Measurements from ENCODE around the gene HGS. TPM values are rescaled to one million over a fixed set of nuclear protein-coding genes. Genes with fewer than 3 reads are reported as not detected.

Gene HGS
- polyA plus RNA-seq, 3 donors, result 19.3 to 200 (median 28.0) TPM

- TF ChIP-seq CTCF (IDR thresholded peaks at IDR 0.05), result no peak
- Histone ChIP-seq H3K4me1 (ENCODE audit: control insufficient read depth in 1 of 2, insufficient read depth in 2 of 2, low read length in 2 of 2) (peaks cover 26 to 42% of the 10 kb centered on the region in 2 donors), H3K27ac (ENCODE audit: low read depth in 1 of 2, low read length in 2 of 2) (no peak overlapping the region), H3K27me3 (ENCODE audit: control insufficient read depth in 2 of 2, insufficient read depth in 2 of 2, low read length in 2 of 2) (peaks cover 0 to 8% of the 10 kb centered on the region in 2 donors), H3K79me2 (ENCODE audit: insufficient read depth, low read length) (peaks cover 4% of the 10 kb centered on the region), H3K36me3 (replicated peaks in 1 of 2; ENCODE audit: control insufficient read depth in 1 of 2, insufficient read depth in 2 of 2, low read length in 2 of 2) (no peaks in the 10 kb centered on the region), H3K9me3 (replicated peaks in 1 of 2; ENCODE audit: control insufficient read depth in 1 of 2, insufficient read depth in 1 of 2, low read length in 2 of 2) (no peaks in the 10 kb centered on the region), H3K9ac (ENCODE audit: insufficient read depth, low read length, poor library complexity, severe bottlenecking) (no peak overlapping the region), H3K4me2 (replicated peaks; ENCODE audit: extremely low read depth, low read length, poor library complexity, severe bottlenecking) (no peak overlapping the region), H3K4me3 (replicated peaks in 1 of 3; ENCODE audit: low read depth in 2 of 3, low read length in 3 of 3) (no peak overlapping the region), H2AFZ (ENCODE audit: insufficient read depth, low read depth, low read length, poor library complexity, severe bottlenecking) (no peak overlapping the region), H4K20me1 (ENCODE audit: insufficient read depth, low read length) (no peaks in the 10 kb centered on the region)
- peaks cover 29% of the 10 kb centered on the region for H3K4me1 Mint-ChIP-seq
- peaks cover 0 to 5% of the 10 kb centered on the region in 2 donors for H3K36me3 Mint-ChIP-seq
- no peak for DNase-seq
- no peaks in the 10 kb centered on the region for H3K9me3 Mint-ChIP-seq
- H3K4me3 Mint-ChIP-seq, result no peak overlapping the region
- WGBS (ENCODE audit: insufficient coverage), result 84% methylated on average over 27 of the region's 36 CpGs
- H3K27me3 Mint-ChIP-seq (ENCODE audit: low read depth in 3 of 3), result peaks cover 0 to 21% (median 13%) of the 10 kb centered on the region in 3 donors
- H3K27ac Mint-ChIP-seq, result no peak overlapping the region
- intact Hi-C loops (cut with micrococcal nuclease), result loop anchor here in 1 of 2 donors (5.0 kb wide), 2 partner anchors 46 to 324 kb away; partner anchors contain the start of genes CCDC137, DCXR and OXLD1
Observed at GRCh38 chr17:81713556-81714411, 30.0 kb downstream of the HGS start.

- peak overlapping the region in 1 of 7 donors; percentile 42 for H3K27ac Mint-ChIP-seq
- Histone ChIP-seq H2AFZ (ENCODE audit: insufficient read depth, low read depth, low read length, poor library complexity, severe bottlenecking) (no peak overlapping the region), H3K9me3 (replicated peaks in 1 of 2; ENCODE audit: control insufficient read depth in 1 of 2, insufficient read depth in 1 of 2, low read length in 2 of 2) (no peaks in the 10 kb centered on the region), H3K4me1 (ENCODE audit: control insufficient read depth in 1 of 2, insufficient read depth in 2 of 2, low read length in 2 of 2) (peaks cover 26 to 42% of the 10 kb centered on the region in 2 donors), H3K79me2 (ENCODE audit: insufficient read depth, low read length) (peaks cover 4% of the 10 kb centered on the region), H3K27ac (ENCODE audit: low read depth in 1 of 2, low read length in 2 of 2) (no peak overlapping the region), H3K36me3 (replicated peaks in 1 of 2; ENCODE audit: control insufficient read depth in 1 of 2, insufficient read depth in 2 of 2, low read length in 2 of 2) (no peaks in the 10 kb centered on the region), H4K20me1 (ENCODE audit: insufficient read depth, low read length) (no peaks in the 10 kb centered on the region), H3K4me3 (replicated peaks in 1 of 3; ENCODE audit: low read depth in 2 of 3, low read length in 3 of 3) (no peak overlapping the region), H3K9ac (ENCODE audit: insufficient read depth, low read length, poor library complexity, severe bottlenecking) (no peak overlapping the region), H3K4me2 (replicated peaks; ENCODE audit: extremely low read depth, low read length, poor library complexity, severe bottlenecking) (no peak overlapping the region), H3K27me3 (ENCODE audit: control insufficient read depth in 2 of 2, insufficient read depth in 2 of 2, low read length in 2 of 2) (peaks cover 0 to 8% of the 10 kb centered on the region in 2 donors)
- H3K4me3 Mint-ChIP-seq, result no peak overlapping the region
- TF ChIP-seq CTCF (IDR thresholded peaks at IDR 0.05), result no peak
- peaks cover 29% of the 10 kb centered on the region for H3K4me1 Mint-ChIP-seq
- 94% methylated on average over 31 of the region's 39 CpGs for WGBS (ENCODE audit: insufficient coverage)
- no peaks in the 10 kb centered on the region for H3K9me3 Mint-ChIP-seq
- peaks cover 0 to 8% of the 10 kb centered on the region in 2 donors for H3K36me3 Mint-ChIP-seq
- DNase-seq, result no peak
- H3K27me3 Mint-ChIP-seq (ENCODE audit: low read depth in 3 of 3), result peaks cover 0 to 21% (median 13%) of the 10 kb centered on the region in 3 donors
- intact Hi-C loops (cut with micrococcal nuclease), result loop anchor here in 1 of 2 donors (5.0 kb wide), 2 partner anchors 47 to 323 kb away; partner anchors contain the start of genes CCDC137, DCXR and OXLD1
Observed at GRCh38 chr17:81714412-81715106, 30.7 kb downstream of the HGS start.
